GM18861 (cell line): Measurements from ENCODE around the gene ANO7.
A peak's percentile ranks its signal among the peaks of the same experiment; 100 is the strongest.

Source experiments
- ATAC-seq: cut with Tn5 transposase; IDR thresholded peaks from one replicate; pipeline ENCODE4 v1.9.1; 2021; ENCODE audit not compliant: unreplicated experiment

The ANO7 gene

GRCh38 chr2:241204490-241204889 is 16.0 kb downstream of the ANO7 start:
- no peak for ATAC-seq

GRCh38 chr2:241205086-241205485 is 16.6 kb downstream of the ANO7 start:
- ATAC-seq: no peak

- ATAC-seq: no peak
Observed at GRCh38 chr2:241207151-241207550, 18.7 kb downstream of the ANO7 start.

- no peak for ATAC-seq
Observed at GRCh38 chr2:241207641-241208040, 19.2 kb downstream of the ANO7 start.

- ATAC-seq: no peak
Observed at GRCh38 chr2:241208058-241208457, 19.6 kb downstream of the ANO7 start.

- no peak for ATAC-seq
Observed at GRCh38 chr2:241209271-241209670, 20.8 kb downstream of the ANO7 start.

GRCh38 chr2:241211276-241211675 is 22.8 kb downstream of the ANO7 start:
- no peak for ATAC-seq

- ATAC-seq: no peak
Observed at GRCh38 chr2:241213041-241213440, 24.6 kb downstream of the ANO7 start.

GRCh38 chr2:241213567-241213966 is 25.1 kb downstream of the ANO7 start:
- ATAC-seq: no peak

GRCh38 chr2:241214209-241214608 is 25.7 kb downstream of the ANO7 start:
- ATAC-seq: no peak

- no peak for ATAC-seq
Observed at GRCh38 chr2:241214766-241215165, 26.3 kb downstream of the ANO7 start.

- no peak for ATAC-seq
Observed at GRCh38 chr2:241215421-241215820, 26.9 kb downstream of the ANO7 start.

GRCh38 chr2:241216211-241216761 is 27.8 kb downstream of the ANO7 start:
- ATAC-seq: no peak

- peak; percentile 58 for ATAC-seq
Observed at GRCh38 chr2:241217320-241218031, 29.0 kb downstream of the ANO7 start.

- ATAC-seq: no peak
Observed at GRCh38 chr2:241218131-241219029, 29.9 kb downstream of the ANO7 start.

GRCh38 chr2:241219030-241219382 is 30.5 kb downstream of the ANO7 start:
- ATAC-seq: no peak

GRCh38 chr2:241219856-241220356 is 31.4 kb downstream of the ANO7 start:
- ATAC-seq: no peak

GRCh38 chr2:241223211-241224017 is 34.9 kb downstream of the ANO7 start:
- ATAC-seq: no peak

GRCh38 chr2:241224018-241224850 is 35.8 kb downstream of the ANO7 start:
- no peak for ATAC-seq

GRCh38 chr2:241224851-241225438 is 36.5 kb downstream of the ANO7 start:
- no peak for ATAC-seq
